SK-N-SH treated with all-trans-retinoic acid at 6 μM for 48 hours (cell line): ENCODE data around the gene SRMS.

ENCODE experiments used
- ATAC-seq: fragments of 200-7000 bp; cut with Tn5 transposase; 3 replicates; pipeline ENCODE4 v1.9.1; 2020; ENCODE audit warnings: mild to moderate bottlenecking, moderate library complexity
- ARNTL ChIP-seq: fragments of 450-650 bp; formaldehyde crosslinking; IDR thresholded peaks from 2 replicates; pipeline ENCODE4 v1.5.0; 2020; ENCODE audit warnings: low read depth, mild to moderate bottlenecking, moderate library complexity, borderline replicate concordance
- CSDC2 ChIP-seq: fragments of 250-450 bp; sonication (Bioruptor Pico); IDR thresholded peaks from 2 replicates; pipeline ENCODE4 v1.5.0; 2020; ENCODE audit warnings: mild to moderate bottlenecking, moderate library complexity
- ESRRG ChIP-seq: fragments of 250-450 bp; sonication (Bioruptor Pico); IDR thresholded peaks from 2 replicates; pipeline ENCODE4 v1.6.1; 2021; ENCODE audit warnings: mild to moderate bottlenecking
- GLIS3 ChIP-seq: fragments of 250-450 bp; sonication (Bioruptor Pico); IDR thresholded peaks from 2 replicates; pipeline ENCODE4 v1.5.0; 2020; ENCODE audit warnings: mild to moderate bottlenecking, moderate library complexity
- PPARA ChIP-seq: fragments of 250-450 bp; sonication (Bioruptor Pico); IDR thresholded peaks from 2 replicates; pipeline ENCODE4 v1.5.0; 2020; ENCODE audit warnings: mild to moderate bottlenecking, borderline replicate concordance
- RARB ChIP-seq: fragments of 250-450 bp; sonication (Bioruptor Pico); IDR thresholded peaks from 2 replicates; pipeline ENCODE4 v1.8.0; 2021; ENCODE audit warnings: mild to moderate bottlenecking, moderate library complexity
- SNAI2 ChIP-seq: fragments of 250-450 bp; sonication (Bioruptor Pico); IDR thresholded peaks from 2 replicates; pipeline ENCODE4 v1.5.0; 2020; ENCODE audit warnings: mild to moderate bottlenecking, moderate library complexity
- TCF4 ChIP-seq: fragments of 250-450 bp; sonication (Bioruptor Pico); IDR thresholded peaks from 2 replicates; pipeline ENCODE4 v1.8.0; 2021; ENCODE audit warnings: mild to moderate bottlenecking, moderate library complexity, borderline replicate concordance
- TOX ChIP-seq: fragments of 250-450 bp; sonication (Bioruptor Pico); IDR thresholded peaks from 2 replicates; pipeline ENCODE4 v1.8.0; 2021; ENCODE audit warnings: mild to moderate bottlenecking, moderate library complexity, borderline replicate concordance
- ZFP3 ChIP-seq: fragments of 250-450 bp; sonication (Bioruptor Pico); IDR thresholded peaks from 2 replicates; pipeline ENCODE4 v1.5.0; 2020; ENCODE audit warnings: mild to moderate bottlenecking, moderate library complexity
- ZFP30 ChIP-seq: fragments of 450-650 bp; formaldehyde crosslinking; IDR thresholded peaks from 2 replicates; pipeline ENCODE4 v1.5.0; 2022; ENCODE audit warnings: mild to moderate bottlenecking, moderate library complexity
- ZNF565 ChIP-seq: fragments of 450-650 bp; formaldehyde crosslinking; conservative IDR thresholded peaks from 2 replicates; pipeline ENCODE4 v1.5.0; 2020; ENCODE audit warnings: low read depth, mild to moderate bottlenecking, moderate library complexity
- ZNF70 ChIP-seq: fragments of 450-650 bp; formaldehyde crosslinking; IDR thresholded peaks from 2 replicates; pipeline ENCODE4 v1.5.0; 2020; ENCODE audit warnings: mild to moderate bottlenecking, moderate library complexity
- TF ChIP-seq, protein P1 (sequence below): fragments of 250-450 bp; sonication (Bioruptor Pico); IDR thresholded peaks from 2 replicates; pipeline ENCODE4 v1.5.1; 2021; ENCODE audit warnings: mild to moderate bottlenecking, moderate library complexity
- TF ChIP-seq, protein P2 (sequence below): fragments of 250-450 bp; sonication (Bioruptor Pico); IDR thresholded peaks from 2 replicates; pipeline ENCODE4 v1.8.0; 2020; ENCODE audit warnings: mild to moderate bottlenecking, moderate library complexity, borderline replicate concordance
- TF ChIP-seq, protein P3 (sequence below): fragments of 250-450 bp; sonication (Bioruptor Pico); IDR thresholded peaks from 2 replicates; pipeline ENCODE4 v1.5.0; 2020; ENCODE audit warnings: mild to moderate bottlenecking, moderate library complexity
- TF ChIP-seq, protein P4 (sequence below): fragments of 250-450 bp; sonication (Bioruptor Pico); IDR thresholded peaks from 2 replicates; pipeline ENCODE4 v1.8.0; 2021; ENCODE audit warnings: low read depth, mild to moderate bottlenecking, moderate library complexity, borderline replicate concordance
- TF ChIP-seq, protein P5 (sequence below): fragments of 250-450 bp; sonication (Bioruptor Pico); IDR thresholded peaks from 2 replicates; pipeline ENCODE4 v1.5.1; 2020; ENCODE audit warnings: low read depth, mild to moderate bottlenecking, moderate library complexity

The SRMS gene

DNA sequence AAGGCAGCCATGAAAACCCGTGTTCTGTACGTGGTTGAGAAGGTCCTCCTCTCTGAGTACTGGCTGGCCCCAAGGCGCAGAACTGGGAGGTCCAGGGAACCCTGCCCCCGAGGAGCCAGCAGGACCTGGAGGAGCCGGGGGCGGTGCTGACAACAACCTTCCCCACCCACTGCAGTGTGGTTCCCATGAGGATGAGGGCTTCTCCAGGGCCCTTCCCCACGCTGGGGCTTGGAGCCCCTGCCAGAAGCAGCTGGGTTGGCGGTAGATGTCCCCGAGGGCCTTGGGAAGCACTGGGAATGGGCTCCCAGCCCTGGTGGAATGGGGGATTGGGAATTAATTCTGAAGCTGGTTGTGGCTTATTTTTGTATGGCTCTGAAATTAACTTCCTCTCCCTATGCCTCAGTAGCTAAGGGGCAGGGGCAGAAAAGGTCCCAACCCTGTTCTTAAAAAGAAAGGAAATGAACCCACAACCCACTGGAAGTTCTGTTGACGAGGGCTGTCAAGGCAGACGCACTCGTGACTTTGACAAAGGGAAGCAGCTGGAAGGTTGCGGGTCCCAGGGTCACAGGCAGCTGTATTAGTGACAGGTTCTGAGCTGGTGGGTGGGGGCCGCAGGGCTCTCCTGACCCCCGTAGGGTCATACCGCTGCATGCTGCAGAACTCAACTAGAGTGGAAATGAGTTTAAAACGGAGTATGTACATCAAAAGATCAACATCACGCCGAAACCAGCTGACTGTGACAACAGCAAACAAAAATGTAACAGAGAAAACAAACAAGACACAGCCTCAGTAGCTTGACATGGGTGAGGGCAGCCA, 40.4 kb upstream of the SRMS start:
- TF ChIP-seq TCF4 (CRISPR knock-in tag) (no peak), ZNF70 (no peak), ZNF565 (CRISPR knock-in tag) (no peak), TOX (CRISPR knock-in tag) (no peak), ZFP3 (CRISPR knock-in tag) (no peak), PPARA (CRISPR knock-in tag) (no peak)
- TF ChIP-seq, protein P1, sequence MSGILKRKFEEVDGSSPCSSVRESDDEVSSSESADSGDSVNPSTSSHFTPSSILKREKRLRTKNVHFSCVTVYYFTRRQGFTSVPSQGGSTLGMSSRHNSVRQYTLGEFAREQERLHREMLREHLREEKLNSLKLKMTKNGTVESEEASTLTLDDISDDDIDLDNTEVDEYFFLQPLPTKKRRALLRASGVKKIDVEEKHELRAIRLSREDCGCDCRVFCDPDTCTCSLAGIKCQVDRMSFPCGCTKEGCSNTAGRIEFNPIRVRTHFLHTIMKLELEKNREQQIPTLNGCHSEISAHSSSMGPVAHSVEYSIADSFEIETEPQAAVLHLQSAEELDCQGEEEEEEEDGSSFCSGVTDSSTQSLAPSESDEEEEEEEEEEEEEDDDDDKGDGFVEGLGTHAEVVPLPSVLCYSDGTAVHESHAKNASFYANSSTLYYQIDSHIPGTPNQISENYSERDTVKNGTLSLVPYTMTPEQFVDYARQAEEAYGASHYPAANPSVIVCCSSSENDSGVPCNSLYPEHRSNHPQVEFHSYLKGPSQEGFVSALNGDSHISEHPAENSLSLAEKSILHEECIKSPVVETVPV (CRISPR knock-in tag) = no peak
- TF ChIP-seq, protein P2, sequence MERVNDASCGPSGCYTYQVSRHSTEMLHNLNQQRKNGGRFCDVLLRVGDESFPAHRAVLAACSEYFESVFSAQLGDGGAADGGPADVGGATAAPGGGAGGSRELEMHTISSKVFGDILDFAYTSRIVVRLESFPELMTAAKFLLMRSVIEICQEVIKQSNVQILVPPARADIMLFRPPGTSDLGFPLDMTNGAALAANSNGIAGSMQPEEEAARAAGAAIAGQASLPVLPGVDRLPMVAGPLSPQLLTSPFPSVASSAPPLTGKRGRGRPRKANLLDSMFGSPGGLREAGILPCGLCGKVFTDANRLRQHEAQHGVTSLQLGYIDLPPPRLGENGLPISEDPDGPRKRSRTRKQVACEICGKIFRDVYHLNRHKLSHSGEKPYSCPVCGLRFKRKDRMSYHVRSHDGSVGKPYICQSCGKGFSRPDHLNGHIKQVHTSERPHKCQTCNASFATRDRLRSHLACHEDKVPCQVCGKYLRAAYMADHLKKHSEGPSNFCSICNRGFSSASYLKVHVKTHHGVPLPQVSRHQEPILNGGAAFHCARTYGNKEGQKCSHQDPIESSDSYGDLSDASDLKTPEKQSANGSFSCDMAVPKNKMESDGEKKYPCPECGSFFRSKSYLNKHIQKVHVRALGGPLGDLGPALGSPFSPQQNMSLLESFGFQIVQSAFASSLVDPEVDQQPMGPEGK (CRISPR knock-in tag) = no peak
- TF ChIP-seq, protein P3, sequence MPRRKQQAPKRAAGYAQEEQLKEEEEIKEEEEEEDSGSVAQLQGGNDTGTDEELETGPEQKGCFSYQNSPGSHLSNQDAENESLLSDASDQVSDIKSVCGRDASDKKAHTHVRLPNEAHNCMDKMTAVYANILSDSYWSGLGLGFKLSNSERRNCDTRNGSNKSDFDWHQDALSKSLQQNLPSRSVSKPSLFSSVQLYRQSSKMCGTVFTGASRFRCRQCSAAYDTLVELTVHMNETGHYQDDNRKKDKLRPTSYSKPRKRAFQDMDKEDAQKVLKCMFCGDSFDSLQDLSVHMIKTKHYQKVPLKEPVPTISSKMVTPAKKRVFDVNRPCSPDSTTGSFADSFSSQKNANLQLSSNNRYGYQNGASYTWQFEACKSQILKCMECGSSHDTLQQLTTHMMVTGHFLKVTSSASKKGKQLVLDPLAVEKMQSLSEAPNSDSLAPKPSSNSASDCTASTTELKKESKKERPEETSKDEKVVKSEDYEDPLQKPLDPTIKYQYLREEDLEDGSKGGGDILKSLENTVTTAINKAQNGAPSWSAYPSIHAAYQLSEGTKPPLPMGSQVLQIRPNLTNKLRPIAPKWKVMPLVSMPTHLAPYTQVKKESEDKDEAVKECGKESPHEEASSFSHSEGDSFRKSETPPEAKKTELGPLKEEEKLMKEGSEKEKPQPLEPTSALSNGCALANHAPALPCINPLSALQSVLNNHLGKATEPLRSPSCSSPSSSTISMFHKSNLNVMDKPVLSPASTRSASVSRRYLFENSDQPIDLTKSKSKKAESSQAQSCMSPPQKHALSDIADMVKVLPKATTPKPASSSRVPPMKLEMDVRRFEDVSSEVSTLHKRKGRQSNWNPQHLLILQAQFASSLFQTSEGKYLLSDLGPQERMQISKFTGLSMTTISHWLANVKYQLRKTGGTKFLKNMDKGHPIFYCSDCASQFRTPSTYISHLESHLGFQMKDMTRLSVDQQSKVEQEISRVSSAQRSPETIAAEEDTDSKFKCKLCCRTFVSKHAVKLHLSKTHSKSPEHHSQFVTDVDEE (CRISPR knock-in tag) = no peak
- TF ChIP-seq, protein P4, sequence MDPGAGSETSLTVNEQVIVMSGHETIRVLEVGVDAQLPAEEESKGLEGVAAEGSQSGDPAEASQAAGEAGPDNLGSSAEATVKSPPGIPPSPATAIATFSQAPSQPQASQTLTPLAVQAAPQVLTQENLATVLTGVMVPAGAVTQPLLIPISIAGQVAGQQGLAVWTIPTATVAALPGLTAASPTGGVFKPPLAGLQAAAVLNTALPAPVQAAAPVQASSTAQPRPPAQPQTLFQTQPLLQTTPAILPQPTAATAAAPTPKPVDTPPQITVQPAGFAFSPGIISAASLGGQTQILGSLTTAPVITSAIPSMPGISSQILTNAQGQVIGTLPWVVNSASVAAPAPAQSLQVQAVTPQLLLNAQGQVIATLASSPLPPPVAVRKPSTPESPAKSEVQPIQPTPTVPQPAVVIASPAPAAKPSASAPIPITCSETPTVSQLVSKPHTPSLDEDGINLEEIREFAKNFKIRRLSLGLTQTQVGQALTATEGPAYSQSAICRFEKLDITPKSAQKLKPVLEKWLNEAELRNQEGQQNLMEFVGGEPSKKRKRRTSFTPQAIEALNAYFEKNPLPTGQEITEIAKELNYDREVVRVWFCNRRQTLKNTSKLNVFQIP (CRISPR knock-in tag) = no peak
- TF ChIP-seq, all 23 proteins: peak for 0

DNA sequence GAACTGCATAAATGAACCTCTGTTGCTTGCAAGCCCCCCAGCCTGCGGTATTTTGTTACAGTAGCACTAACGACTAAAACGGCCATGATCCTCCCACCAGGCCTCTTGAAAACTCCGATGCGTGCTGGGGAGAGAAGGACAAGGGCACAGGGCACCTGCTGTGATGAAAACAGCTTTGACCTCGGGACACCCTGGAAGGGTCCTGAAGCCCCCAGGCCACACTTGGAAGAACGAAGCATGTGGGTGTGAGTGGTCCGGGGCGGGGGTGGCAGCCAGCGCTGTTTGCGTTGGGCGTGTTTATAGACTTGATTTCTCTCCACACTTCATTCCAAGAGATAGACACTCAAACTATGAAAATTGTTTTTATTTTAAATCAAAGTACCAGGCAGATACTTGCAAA, 39.7 kb upstream of the SRMS start:
- TF ChIP-seq RARB (CRISPR knock-in tag) (no peak), SNAI2 (CRISPR knock-in tag) (no peak), ZFP30 (CRISPR knock-in tag) (no peak), ARNTL (CRISPR knock-in tag) (no peak), PPARA (CRISPR knock-in tag) (no peak), GLIS3 (no peak), CSDC2 (CRISPR knock-in tag) (no peak), ZFP3 (CRISPR knock-in tag) (no peak), ESRRG (CRISPR knock-in tag) (no peak), TCF4 (CRISPR knock-in tag) (no peak), ZNF70 (no peak)
- TF ChIP-seq, protein P1 (CRISPR knock-in tag) = no peak
- TF ChIP-seq, protein P5, sequence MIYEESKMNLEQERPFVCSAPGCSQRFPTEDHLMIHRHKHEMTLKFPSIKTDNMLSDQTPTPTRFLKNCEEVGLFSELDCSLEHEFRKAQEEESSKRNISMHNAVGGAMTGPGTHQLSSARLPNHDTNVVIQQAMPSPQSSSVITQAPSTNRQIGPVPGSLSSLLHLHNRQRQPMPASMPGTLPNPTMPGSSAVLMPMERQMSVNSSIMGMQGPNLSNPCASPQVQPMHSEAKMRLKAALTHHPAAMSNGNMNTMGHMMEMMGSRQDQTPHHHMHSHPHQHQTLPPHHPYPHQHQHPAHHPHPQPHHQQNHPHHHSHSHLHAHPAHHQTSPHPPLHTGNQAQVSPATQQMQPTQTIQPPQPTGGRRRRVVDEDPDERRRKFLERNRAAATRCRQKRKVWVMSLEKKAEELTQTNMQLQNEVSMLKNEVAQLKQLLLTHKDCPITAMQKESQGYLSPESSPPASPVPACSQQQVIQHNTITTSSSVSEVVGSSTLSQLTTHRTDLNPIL = no peak
- TF ChIP-seq, protein P3 (CRISPR knock-in tag) = no peak
- ATAC-seq = no peak

More for the DNA sequence above, 40.4 kb upstream of the SRMS start:
- no peak for ATAC-seq
